ENCODE results near the gene RRP1B. TPM values are rescaled to one million over a fixed set of nuclear protein-coding genes. Genes with fewer than 3 reads are reported as not detected.
"Not testable (repeated sequence)": the region's sequence is repeated elsewhere in the genome, so short reads cannot be mapped to it uniquely, and the experiment has no call there.

The RRP1B gene
- total RNA-seq, 1 donor: 14.0 TPM

DNA sequence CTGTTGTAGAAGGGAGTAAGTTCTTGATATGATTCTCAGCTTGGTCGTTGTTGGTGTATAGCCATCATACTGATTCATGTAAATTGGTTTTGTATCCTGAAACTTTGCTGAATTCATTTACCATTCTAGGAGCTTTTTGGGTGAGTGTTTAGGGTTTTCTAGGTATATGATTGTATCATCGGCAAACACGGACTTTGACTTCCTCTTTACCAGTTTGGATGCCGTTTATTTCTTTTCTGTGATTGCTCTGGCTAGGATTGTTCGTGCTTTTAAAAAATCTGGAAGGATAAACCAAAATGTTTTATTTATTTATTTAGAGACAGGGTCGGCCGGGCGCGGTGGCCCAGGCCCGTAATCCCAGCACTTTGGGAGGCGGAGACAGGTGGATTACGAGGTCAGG is 20.6 kb downstream of the RRP1B start:
- Histone ChIP-seq H3K27me3 (ENCODE audit: insufficient read depth, low read length) (no peaks in the 10 kb centered on the region), H3K9me3 (ENCODE audit: low read depth, low read length) (no peaks in the 10 kb centered on the region), H3K4me1 (ENCODE audit: insufficient read depth, low read length) (no peaks in the 10 kb centered on the region), H3K4me3 (ENCODE audit: low read length) (no peak overlapping the region)

DNA sequence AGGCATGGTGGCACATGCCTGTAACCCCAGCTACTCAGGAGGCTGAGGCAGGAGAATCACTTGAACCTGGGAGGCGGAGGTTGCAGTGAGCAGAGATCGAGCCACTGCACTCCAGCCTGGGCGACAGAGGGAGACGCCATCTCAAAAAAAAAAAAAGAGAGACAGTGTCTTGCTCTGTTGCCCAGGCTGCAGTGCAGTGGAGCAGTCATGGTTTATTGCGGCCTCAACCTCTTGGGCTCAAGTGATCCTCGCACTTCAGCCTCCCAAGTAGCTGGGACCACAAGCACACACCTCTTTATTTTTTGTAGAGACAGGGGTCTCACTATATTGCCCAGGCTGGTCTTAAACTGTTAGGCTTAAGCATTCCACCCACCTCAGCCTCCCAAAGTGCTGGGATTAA is 21.1 kb downstream of the RRP1B start:
- H3K9me3 ChIP-seq (ENCODE audit: low read depth, low read length): not testable (repeated sequence)

DNA sequence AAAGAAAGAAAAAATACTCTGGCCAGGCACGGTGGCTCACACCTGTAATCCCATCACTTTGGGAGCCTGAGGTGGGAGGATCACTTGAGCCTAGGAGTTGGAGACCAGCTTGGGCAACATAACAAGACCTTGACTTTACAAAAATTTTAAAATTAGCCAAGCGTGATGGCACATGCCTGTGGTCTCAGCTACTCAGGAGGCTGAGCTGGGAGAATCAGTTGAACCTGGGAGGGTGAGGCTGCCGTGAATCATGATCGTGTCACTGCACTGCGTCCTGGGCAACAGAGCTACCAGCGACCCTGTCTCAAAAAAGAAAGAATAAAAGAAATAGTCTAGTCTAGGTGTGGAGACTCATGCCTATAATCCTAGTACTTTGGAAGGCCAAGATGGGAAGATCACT is 22.3 kb downstream of the RRP1B start:
- Histone ChIP-seq H3K4me3 (ENCODE audit: low read length) (no peak overlapping the region), H3K27me3 (ENCODE audit: insufficient read depth, low read length) (no peaks in the 10 kb centered on the region), H3K9me3 (ENCODE audit: low read depth, low read length) (no peaks in the 10 kb centered on the region), H3K4me1 (ENCODE audit: insufficient read depth, low read length) (no peaks in the 10 kb centered on the region)

More for the DNA sequence above, 21.1 kb downstream of the RRP1B start:
- not testable (repeated sequence) for H3K4me1 ChIP-seq (ENCODE audit: insufficient read depth, low read length); H3K27me3 ChIP-seq (ENCODE audit: insufficient read depth, low read length); H3K4me3 ChIP-seq (ENCODE audit: low read length)

DNA sequence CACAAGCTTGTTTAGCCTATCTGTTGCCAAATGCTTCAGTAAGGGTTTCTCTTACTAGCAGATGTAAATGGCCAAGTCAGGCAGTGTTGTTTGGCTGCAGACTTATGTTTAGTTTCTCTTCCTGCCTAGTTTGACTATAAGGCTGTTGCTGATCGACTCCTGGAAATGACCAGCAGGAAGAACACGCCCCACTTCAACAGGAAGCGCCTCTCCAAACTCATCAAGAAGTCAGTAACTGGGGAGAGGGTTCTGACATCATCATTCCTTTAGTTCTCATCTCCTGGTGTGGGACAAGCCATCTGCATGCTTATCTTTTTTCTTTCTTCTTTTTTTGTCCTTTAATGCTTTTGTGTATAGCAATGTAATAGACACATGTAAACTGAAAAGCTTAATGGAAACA is 25.1 kb downstream of the RRP1B start:
- Histone ChIP-seq H3K9me3 (ENCODE audit: low read depth, low read length) (no peaks in the 10 kb centered on the region), H3K27me3 (ENCODE audit: insufficient read depth, low read length) (no peaks in the 10 kb centered on the region), H3K4me1 (ENCODE audit: insufficient read depth, low read length) (peaks cover 13% of the 10 kb centered on the region), H3K4me3 (ENCODE audit: low read length) (no peak overlapping the region)

DNA sequence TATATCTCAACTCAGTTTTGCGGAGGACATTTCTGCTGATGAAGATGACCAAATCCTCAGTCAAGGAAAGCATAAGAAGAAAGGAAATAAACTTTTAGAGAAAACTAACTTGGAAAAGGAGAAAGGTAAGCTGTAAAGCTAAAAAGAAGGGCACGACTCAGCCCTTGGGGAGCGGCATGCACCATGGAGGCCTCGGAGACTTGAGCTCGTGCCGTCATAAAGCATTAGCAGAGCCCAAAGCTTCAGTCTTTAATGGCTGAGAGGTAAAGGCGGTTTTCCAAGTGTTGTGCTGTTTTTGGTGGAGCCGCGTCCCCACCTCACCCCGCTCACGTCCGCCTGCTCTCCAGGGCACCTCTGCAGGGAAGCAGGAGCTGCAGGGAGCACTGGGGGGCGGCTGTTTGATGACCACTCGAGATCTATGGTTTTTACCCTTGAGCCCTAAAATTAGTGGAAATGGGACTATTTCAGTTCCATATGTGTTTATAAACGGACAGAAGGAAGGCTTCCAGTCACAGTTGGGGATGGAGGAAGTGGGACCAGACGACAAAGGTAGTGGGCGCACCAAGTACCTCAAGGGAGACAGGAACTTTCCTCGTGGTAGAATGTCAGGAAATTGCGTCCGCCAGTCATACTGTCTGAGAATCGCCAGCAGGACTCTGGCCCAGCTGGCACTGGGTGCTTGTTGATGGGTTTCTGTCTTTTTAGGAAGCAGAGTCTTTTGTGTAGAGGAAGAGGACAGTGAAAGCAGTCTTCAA is 27.6 kb downstream of the RRP1B start:
- peaks cover 13% of the 10 kb centered on the region for H3K4me1 ChIP-seq (ENCODE audit: insufficient read depth, low read length)
- no peak overlapping the region for H3K4me3 ChIP-seq (ENCODE audit: low read length)
- H3K27me3 ChIP-seq (ENCODE audit: insufficient read depth, low read length): no peaks in the 10 kb centered on the region
- no peaks in the 10 kb centered on the region for H3K9me3 ChIP-seq (ENCODE audit: low read depth, low read length)

DNA sequence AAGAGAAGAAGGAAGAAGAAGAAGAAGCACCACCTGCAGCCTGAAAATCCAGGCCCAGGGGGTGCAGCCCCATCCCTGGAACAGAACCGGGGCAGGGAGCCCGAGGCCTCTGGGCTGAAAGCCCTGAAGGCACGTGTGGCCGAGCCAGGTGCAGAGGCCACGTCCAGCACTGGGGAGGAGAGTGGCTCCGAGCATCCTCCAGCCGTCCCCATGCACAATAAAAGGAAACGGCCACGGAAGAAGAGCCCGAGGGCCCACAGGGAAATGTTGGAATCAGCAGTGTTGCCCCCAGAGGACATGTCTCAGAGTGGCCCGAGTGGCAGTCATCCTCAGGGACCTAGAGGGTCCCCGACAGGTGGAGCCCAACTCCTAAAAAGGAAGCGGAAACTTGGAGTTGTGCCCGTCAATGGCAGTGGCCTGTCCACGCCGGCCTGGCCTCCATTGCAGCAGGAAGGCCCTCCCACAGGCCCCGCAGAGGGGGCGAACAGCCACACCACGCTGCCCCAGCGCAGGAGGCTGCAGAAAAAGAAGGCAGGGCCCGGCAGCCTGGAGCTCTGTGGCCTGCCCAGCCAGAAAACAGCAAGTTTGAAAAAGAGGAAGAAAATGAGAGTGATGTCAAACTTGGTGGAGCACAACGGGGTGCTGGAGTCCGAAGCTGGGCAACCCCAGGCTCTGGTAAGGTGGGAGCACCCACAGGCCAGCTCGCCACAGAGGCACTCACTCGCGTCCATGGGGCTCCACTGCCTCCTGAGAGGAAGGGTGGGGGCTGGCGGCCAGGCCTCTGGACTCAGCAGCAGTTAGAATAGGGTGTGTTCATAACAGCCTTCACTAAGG is 28.4 kb downstream of the RRP1B start:
- Histone ChIP-seq H3K9me3 (ENCODE audit: low read depth, low read length) (no peaks in the 10 kb centered on the region), H3K4me3 (ENCODE audit: low read length) (no peak overlapping the region), H3K4me1 (ENCODE audit: insufficient read depth, low read length) (peaks cover 13% of the 10 kb centered on the region), H3K27me3 (ENCODE audit: insufficient read depth, low read length) (no peaks in the 10 kb centered on the region)

DNA sequence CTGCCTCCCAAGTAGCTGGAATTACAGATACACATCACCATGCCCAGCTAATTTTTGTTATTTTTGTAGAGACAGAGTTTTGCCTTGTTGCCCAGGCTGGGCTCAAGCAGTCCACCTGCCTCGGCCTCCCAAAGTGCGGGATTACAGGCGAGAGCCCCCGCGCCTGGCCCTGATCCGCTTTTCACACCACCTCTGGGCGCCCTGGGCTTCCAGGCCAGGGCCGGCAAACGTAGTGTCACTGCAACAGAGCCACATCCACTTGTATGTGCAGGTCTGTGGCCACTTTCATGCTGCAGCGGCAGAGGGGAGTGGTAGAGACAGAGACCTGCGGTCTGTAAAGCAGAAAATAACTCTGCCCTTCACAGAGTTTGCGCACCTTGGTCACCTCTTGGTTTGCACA is 29.5 kb downstream of the RRP1B start:
- Histone ChIP-seq H3K9me3 (ENCODE audit: low read depth, low read length) (no peaks in the 10 kb centered on the region), H3K27me3 (ENCODE audit: insufficient read depth, low read length) (no peaks in the 10 kb centered on the region), H3K4me3 (ENCODE audit: low read length) (no peak overlapping the region), H3K4me1 (ENCODE audit: insufficient read depth, low read length) (peaks cover 13% of the 10 kb centered on the region)

DNA sequence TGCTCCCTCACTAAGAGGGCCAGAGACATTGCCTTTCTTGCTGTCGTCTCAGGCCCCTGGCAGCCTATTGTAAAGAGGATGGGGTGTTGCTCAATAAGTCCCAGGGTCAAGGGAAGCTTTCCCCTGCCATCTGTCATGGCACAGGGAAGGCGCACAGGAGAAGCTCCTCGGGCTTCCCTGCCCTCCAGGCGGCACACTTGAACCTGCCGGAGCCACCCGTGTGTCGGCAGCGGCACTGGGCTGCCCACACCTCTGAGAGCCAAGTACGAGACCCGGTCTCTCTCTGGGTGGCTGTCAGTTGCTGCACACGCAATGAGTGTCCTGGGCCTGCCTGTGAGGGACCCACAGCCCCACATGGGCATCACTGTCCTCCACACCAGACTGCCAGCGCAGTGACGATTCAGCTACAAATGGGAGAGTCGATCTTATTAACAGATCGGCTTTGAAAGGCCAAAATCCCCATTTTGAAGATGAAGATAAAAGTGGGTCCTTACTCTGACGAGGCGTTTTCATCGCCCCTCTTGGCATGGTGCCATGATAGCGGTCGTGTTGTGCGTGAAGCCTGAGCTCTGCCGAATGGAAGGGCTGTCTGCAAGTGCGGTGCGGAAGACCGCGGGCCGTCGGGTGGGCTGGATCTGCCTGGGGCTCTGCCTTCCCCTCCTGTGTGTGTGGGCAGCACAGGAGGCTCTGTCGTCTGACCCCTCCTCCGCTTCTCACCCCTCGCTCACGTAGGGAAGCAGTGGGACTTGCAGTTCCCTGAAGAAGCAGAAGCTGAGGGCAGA is 30.4 kb downstream of the RRP1B start:
- Histone ChIP-seq H3K27me3 (ENCODE audit: insufficient read depth, low read length) (no peaks in the 10 kb centered on the region), H3K9me3 (ENCODE audit: low read depth, low read length) (no peaks in the 10 kb centered on the region), H3K4me1 (ENCODE audit: insufficient read depth, low read length) (peaks cover 13% of the 10 kb centered on the region), H3K4me3 (ENCODE audit: low read length) (no peak overlapping the region)

DNA sequence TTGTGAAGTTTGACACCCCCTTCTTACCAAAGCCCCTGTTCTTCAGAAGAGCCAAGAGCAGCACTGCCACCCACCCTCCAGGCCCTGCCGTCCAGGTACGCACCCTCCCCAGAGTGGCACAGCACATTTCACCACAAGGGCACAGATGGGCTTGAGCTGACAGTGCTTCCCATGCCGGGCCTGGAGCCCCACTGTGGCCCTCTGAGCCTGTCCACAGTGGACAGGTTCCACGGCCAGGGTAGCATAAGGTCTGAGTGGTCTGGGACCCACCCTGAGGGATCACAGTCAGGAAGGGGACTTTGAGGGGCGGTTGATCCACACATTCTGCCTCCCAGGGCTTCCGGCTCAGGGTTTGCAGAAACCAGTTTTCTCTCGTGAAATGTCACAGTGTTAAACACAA is 31.0 kb downstream of the RRP1B start:
- Histone ChIP-seq H3K4me1 (ENCODE audit: insufficient read depth, low read length) (peaks cover 13% of the 10 kb centered on the region), H3K27me3 (ENCODE audit: insufficient read depth, low read length) (no peaks in the 10 kb centered on the region), H3K9me3 (ENCODE audit: low read depth, low read length) (no peaks in the 10 kb centered on the region), H3K4me3 (ENCODE audit: low read length) (no peak overlapping the region)

DNA sequence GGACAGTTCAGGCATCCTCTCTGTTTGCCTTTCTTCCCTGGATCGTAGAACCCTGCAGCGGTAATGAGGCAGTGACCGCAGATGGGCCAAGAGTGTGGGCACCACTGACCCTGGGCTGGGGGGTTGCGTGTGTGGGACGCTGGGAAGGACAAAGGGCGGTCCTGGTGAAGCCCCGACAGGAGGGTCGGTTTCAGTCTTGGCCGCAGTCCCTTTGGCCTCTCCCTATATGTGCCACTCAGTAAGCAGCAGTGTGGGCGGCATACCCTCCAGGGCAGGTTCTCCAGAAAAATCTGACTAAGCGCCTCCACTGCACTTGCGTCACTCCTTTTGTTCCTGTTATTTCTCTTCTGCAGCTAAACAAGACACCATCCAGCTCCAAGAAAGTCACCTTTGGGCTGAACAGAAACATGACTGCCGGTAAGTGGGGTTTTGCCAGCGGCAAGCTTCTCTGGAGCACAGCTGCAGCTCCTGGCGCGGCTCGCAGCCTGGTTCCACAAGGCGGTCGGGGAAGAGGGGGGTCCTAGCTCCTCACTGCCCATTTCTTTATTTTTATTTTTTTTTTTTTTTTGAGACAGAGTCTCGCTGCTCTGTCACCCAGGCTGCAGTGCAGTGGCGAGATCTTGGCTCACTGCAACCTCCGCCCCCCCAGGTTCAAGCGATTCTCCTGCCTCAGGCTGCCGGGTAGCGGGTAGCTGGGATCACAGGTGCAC is 31.9 kb downstream of the RRP1B start:
- H3K4me3 ChIP-seq (ENCODE audit: low read length): no peak overlapping the region
- H3K27me3 ChIP-seq (ENCODE audit: insufficient read depth, low read length): no peaks in the 10 kb centered on the region
- H3K4me1 ChIP-seq (ENCODE audit: insufficient read depth, low read length): peaks cover 13% of the 10 kb centered on the region
- no peaks in the 10 kb centered on the region for H3K9me3 ChIP-seq (ENCODE audit: low read depth, low read length)

DNA sequence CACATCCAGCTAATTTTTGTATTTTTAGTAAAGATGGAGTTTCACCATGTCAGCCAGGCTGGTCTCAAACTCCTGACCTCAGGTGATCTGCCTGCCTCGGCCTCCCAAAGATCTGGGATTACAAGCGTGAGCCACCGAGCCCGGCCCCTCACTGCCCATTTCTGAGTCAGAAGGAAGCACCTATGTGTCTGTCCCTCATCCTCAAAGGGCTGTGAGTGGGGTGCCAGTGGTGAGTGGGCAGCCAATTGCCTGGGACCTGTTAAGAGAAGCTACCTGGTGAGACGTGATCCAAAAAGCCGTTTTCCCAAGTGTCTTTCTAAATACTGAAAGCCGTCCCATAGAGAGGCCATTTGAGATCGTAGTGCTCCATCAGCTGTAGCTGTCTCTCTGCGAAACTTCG is 32.4 kb downstream of the RRP1B start:
- no peaks in the 10 kb centered on the region for H3K27me3 ChIP-seq (ENCODE audit: insufficient read depth, low read length)

DNA sequence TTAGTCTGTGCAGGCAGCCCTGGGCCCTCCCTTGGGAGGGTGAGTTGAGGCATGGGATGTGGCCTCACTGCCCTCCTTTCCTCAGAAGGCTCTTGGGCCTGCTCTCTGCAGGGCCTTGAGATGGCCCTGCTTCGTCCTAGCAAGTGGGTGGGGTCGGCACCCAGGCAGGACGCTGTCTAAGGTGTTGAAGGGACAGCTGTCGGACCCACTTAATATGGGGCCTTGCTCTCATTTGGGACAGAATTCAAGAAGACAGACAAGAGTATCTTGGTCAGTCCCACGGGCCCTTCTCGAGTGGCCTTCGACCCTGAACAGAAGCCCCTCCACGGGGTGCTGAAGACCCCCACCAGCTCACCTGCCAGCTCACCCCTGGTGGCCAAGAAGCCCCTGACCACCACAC is 33.6 kb downstream of the RRP1B start:
- no peaks in the 10 kb centered on the region for H3K27me3 ChIP-seq (ENCODE audit: insufficient read depth, low read length)
- peaks cover 8% of the 10 kb centered on the region for H3K4me1 ChIP-seq (ENCODE audit: insufficient read depth, low read length)
- H3K4me3 ChIP-seq (ENCODE audit: low read length): no peak overlapping the region
- H3K9me3 ChIP-seq (ENCODE audit: low read depth, low read length): no peaks in the 10 kb centered on the region

More for the DNA sequence above, 32.4 kb downstream of the RRP1B start:
- Histone ChIP-seq H3K4me3 (ENCODE audit: low read length) (no peak overlapping the region), H3K4me1 (ENCODE audit: insufficient read depth, low read length) (peaks cover 13% of the 10 kb centered on the region), H3K9me3 (ENCODE audit: low read depth, low read length) (no peaks in the 10 kb centered on the region)

DNA sequence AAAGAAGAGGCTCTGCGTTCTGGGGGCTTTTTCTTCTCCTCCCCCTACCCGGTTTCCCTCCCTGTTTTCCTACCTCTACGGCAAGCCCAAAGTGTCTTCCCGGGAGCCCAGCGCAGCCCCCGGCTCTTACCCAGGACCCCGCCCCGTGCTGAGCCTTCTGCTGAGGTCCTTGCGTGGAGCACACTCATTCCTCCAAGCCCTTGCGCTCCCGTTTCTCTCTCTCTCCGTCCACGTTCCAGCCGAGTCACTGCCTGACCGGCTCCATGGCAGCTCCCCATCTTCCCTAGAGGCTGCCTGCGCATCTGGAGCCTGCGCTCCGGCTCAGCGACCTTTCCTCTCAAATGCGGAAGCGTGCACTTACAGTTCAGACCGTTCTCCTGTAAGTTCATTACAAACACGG is 34.6 kb downstream of the RRP1B start:
- no peaks in the 10 kb centered on the region for H3K4me1 ChIP-seq (ENCODE audit: insufficient read depth, low read length)
- no peaks in the 10 kb centered on the region for H3K27me3 ChIP-seq (ENCODE audit: insufficient read depth, low read length)
- H3K9me3 ChIP-seq (ENCODE audit: low read depth, low read length): no peaks in the 10 kb centered on the region
- no peak overlapping the region for H3K4me3 ChIP-seq (ENCODE audit: low read length)

DNA sequence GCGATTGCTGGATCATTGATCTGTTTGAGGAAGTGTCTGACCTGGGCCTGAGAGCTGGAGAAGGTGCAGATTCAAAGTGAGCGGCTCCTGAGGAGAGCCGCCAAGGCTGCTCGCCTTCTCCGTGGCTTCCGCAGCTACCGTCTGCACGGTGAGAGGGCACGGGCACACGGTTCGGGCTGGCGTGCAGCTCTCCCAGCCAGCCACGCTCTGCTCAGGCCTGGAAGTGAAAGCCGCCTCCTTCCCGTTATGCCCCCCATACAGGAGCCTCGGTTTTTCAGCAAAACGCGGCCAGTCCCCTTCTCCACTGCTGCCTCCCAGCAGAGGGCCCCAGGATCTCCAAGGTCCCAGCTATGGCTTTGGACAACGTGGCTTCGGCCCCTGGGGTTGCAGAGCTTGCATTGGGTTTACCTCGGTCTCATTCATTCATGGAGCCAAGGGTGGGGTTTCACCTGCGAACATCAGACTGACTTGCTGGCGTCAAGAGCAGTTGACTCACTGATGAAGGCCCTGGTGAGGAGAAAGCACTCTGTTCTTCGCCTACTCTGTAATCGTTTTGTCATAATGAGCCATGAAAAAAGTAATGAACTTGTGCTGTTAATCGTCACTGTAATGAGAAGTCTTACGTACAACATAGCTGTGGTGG is 35.2 kb downstream of the RRP1B start:
- no peaks in the 10 kb centered on the region for H3K27me3 ChIP-seq (ENCODE audit: insufficient read depth, low read length)
- no peaks in the 10 kb centered on the region for H3K4me1 ChIP-seq (ENCODE audit: insufficient read depth, low read length)
- H3K9me3 ChIP-seq (ENCODE audit: low read depth, low read length): no peaks in the 10 kb centered on the region
- no peak overlapping the region for H3K4me3 ChIP-seq (ENCODE audit: low read length)
